Measurements from ENCODE around the gene LTBP3.

LTBP3 gene

DNA sequence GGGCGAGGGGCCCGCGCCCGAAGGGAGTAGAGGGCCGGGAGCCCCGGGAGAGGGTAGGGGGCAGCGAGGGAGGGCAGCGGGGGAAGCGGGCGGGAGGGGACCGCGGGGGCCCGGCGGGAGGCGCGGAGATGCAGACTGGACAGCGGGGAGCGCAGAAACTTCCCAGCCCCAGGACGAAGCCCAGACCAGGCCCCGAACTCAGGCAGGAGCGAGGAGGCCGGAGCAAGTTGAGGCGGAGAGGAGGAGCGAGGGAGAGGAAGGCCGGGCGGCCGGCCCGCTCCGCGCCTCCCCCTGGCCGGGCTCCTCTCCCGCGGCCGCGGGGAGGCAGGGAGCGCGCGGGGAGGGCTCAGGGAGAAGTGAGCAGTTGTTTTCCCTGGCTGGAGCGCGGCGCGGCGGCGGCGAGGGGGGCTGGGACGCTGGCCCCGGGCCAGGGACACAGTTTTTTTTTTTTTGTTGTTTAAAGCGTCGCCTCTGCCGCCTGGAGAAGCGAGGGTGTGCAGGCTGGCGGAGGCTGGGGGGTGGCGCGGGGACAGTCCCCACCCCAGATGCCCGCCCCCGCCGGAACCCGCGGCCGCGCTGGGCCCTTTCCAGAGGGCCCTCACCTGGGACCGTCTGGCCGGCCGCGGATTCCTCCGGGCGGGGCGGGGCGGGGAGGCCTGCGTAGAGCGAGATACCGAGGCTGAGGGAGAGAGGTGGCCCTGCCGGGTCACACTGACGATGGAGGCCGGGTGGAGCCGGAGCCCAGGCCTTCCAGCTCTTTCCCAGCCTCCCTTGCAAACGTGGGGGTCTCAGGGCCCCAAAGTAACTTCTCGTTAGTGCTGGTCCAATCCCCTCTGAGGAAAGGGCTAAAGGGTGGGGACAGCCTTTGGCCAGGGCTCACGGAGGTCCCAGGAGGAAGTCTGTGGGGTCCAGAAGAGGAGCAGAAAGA, at the start of gene LTBP3:
Gene LTBP3, minus strand, starts transcription at position 358 of the 928 bp plus-strand sequence. CDS start 400 bp downstream, outside the sequence.
- no peak for FAIRE-seq
- DNase-seq (ENCODE audit: insufficient read length, low spot score) = no peak
- TF ChIP-seq POLR2A (IDR thresholded peaks at IDR 0.05; ENCODE audit: low read depth, low read length) = peak; percentile 53

- no peak for DNase-seq (ENCODE audit: insufficient read length, low spot score)
- no peak for TF ChIP-seq POLR2A (IDR thresholded peaks at IDR 0.05; ENCODE audit: low read depth, low read length)
- FAIRE-seq = no peak
Observed at GRCh38 chr11:65606876-65607613, 48.9 kb upstream of the LTBP3 start.

- no peak for TF ChIP-seq POLR2A (IDR thresholded peaks at IDR 0.05; ENCODE audit: low read depth, low read length)
- no peak for DNase-seq (ENCODE audit: insufficient read length, low spot score)
- FAIRE-seq = no peak
Observed at GRCh38 chr11:65604258-65604657, 46.1 kb upstream of the LTBP3 start.

- no peak for DNase-seq (ENCODE audit: insufficient read length, low spot score)
- no peak for FAIRE-seq
- TF ChIP-seq POLR2A (IDR thresholded peaks at IDR 0.05; ENCODE audit: low read depth, low read length) = no peak
Observed at GRCh38 chr11:65599955-65600246, 41.7 kb upstream of the LTBP3 start.

DNA sequence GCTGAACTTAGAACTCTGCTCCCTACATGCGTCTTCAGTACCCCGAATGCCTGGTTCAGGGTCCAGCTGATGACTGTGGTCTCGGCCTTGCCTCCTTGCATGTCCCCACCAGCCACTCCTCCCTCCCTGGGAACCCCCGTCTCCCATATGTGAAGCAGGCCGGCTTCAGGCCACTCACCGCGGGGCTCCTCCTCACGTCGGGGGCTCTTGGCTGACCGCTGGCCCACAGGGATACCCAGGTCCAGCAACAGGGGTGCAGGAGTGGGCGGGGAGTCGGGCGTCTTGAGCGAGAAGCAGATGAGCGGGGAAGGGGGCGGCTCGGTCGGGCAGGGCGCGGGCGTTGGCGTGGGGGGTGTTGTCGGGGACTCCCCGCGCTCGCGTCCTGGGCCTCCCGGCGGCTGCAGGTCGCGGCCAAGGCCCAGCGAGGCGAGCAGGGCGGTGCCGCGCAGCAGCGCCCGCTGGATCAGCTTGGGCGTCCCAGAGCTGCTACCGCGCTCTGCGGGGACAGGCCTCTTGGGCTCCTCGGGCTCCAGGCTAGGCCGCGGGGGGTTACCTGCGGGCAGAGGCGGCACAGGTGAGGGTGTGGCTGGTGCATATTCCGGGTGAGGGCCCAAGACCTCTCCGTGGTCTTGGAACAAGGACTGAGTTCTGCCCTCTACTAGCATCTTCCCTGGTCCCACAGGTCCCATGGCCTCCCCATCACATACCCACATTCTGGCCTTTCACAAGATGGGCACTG, 41.2 kb upstream of the LTBP3 start:
- TF ChIP-seq POLR2A (IDR thresholded peaks at IDR 0.05; ENCODE audit: low read depth, low read length) = no peak
- no peak for DNase-seq (ENCODE audit: insufficient read length, low spot score)
- FAIRE-seq = no peak

DNA sequence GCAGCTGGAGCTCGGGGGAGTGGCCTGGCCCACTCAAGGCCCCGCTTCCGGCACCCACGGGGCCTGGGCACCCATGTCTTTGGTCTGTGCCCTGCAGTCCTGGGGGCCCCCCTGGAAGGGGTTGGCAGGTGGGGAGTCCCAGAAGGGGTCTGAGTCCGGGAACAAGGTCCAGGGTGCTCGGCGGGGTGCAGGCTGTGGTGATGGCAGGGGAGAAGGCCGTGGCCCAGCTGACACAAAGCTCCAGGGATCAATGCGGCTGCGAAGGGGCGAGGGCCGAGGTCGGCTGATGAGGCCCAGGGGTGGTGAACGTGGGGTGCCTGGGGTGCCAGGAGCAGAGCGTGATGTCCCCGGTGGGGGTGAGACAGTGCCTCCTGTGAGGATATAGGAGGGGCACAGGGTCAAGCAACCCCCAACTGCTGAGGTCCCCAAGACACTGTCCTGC, 40.1 kb upstream of the LTBP3 start:
- DNase-seq (ENCODE audit: insufficient read length, low spot score) (no peak), FAIRE-seq (no peak)
- no peak for TF ChIP-seq POLR2A (IDR thresholded peaks at IDR 0.05; ENCODE audit: low read depth, low read length)

- no peak for TF ChIP-seq POLR2A (IDR thresholded peaks at IDR 0.05; ENCODE audit: low read depth, low read length)
- DNase-seq (ENCODE audit: insufficient read length, low spot score) (no peak), FAIRE-seq (no peak)
Observed at GRCh38 chr11:65596520-65596919, 38.4 kb upstream of the LTBP3 start.

- TF ChIP-seq POLR2A (IDR thresholded peaks at IDR 0.05; ENCODE audit: low read depth, low read length) = no peak
- DNase-seq (ENCODE audit: insufficient read length, low spot score) = no peak
- no peak for FAIRE-seq
Observed at GRCh38 chr11:65595543-65596281, 37.6 kb upstream of the LTBP3 start, which contains the start of gene KCNK7. Gene KCNK7 (minus strand): TSS chr11:65595800. CDS start chr11:65595772, 28 bp downstream.

DNA sequence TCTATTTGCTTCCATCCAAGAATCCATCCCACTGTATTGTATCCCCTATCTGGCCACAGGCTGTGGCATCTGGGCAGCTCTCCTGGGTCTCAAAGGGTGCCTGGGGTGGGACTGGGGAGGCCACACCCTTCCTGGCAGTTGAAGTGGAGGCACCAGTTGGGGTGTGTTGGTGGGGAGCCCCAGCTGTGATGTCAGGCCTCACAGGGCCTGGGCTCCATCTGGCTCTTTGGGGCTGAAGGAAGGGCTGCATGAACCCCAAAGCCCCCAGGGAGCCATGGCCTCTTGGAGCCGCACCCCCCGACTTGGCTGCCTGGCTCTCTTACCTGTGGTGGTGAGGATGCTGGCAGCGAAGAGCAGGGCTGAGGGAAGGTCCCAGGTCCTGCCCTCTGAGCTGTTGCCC, 37.0 kb upstream of the LTBP3 start:
- TF ChIP-seq POLR2A (IDR thresholded peaks at IDR 0.05; ENCODE audit: low read depth, low read length) = no peak
- DNase-seq (ENCODE audit: insufficient read length, low spot score) = no peak
- no peak for FAIRE-seq

GRCh38 chr11:65593518-65594414, 35.6 kb upstream of the LTBP3 start:
- no peak for TF ChIP-seq POLR2A (IDR thresholded peaks at IDR 0.05; ENCODE audit: low read depth, low read length)
- FAIRE-seq (no peak), DNase-seq (ENCODE audit: insufficient read length, low spot score) (no peak)

DNA sequence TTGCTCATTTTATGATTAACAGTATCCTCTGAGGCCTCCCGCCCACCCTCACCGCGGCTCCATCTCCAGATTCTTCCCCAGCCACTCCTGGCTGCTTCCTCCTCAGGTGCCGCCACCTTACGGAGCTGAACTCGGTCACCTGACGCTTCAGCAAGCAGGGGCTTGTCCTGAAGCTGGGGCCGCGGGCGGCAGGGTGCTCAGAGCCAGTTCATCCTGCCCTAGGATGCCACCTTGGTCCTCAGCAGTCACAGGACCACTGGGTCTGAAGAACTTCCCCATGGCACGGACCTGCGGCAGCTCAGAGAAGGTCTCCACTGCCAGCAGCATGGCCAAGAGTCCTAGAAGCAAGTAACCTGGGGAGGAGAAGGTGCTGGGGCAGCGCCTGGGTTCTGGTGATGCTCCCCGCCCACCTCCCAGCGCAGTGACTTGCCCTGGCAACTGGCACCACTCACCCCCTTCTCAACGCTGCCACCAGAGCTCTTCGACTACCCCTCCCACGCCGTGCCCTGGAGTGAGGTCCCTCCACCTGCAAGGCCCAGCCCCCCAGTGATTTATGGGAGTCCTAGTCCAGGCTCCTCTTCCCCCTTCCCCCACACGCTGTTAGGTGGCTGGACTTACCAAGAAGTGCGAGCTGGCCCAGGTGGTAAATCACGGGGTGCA, 34.8 kb upstream of the LTBP3 start:
- FAIRE-seq = no peak
- no peak for DNase-seq (ENCODE audit: insufficient read length, low spot score)
- no peak for TF ChIP-seq POLR2A (IDR thresholded peaks at IDR 0.05; ENCODE audit: low read depth, low read length)

All from H54 (cell line).